T-helper 1 cell treated with Interleukin-12 subunit alpha and Interleukin-12 subunit beta and Interleukin-4 antibody, amounts not matched to agents 30 μg/mL and 1 μg/mL, for 36 hours (primary cell): Measurements from ENCODE around the gene PPP1R3A.

ENCODE experiments used
- H3K27ac Mint-ChIP-seq: one replicate; pipeline ENCODE4 v1.8.0; 2021; ENCODE audit warnings: mild to moderate bottlenecking, mixed read lengths
- H3K27me3 Mint-ChIP-seq: one replicate; pipeline ENCODE4 v1.8.0; 2021; ENCODE audit warnings: low read depth, mixed read lengths
- H3K36me3 Mint-ChIP-seq: one replicate; pipeline ENCODE4 v1.8.0; 2021; ENCODE audit warnings: low read depth, mixed read lengths
- H3K4me1 Mint-ChIP-seq: one replicate; pipeline ENCODE4 v1.8.0; 2021; ENCODE audit warnings: low read depth, mixed read lengths
- H3K4me3 Mint-ChIP-seq: one replicate; pipeline ENCODE4 v1.8.0; 2021; ENCODE audit warnings: mild to moderate bottlenecking, moderate library complexity, mixed read lengths
- H3K9me3 Mint-ChIP-seq: one replicate; pipeline ENCODE4 v1.8.0; 2021; ENCODE audit warnings: mixed read lengths

Gene PPP1R3A

DNA sequence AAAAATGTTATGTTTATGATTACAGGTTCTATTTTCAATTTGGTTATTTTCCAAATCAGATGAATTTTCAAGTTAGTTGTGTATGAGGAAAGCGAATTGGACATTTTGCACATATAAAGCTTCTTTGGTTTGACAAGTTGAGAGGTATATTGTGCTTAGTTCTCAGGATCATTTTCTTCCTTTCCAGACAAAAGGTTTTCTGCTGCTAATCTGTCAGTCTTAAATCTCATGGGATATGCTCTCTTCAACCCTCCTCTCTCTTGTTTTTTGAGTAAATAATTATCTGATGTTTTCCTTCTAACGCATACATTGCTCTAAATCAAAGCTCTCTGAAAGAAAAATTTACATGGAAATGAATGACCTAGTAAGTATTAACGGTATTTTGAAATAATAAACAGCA lies 77.9 kb downstream of the PPP1R3A start:
- Mint-ChIP-seq H3K9me3 (no peaks in the 10 kb centered on the region), H3K27me3 (no peaks in the 10 kb centered on the region), H3K36me3 (no peaks in the 10 kb centered on the region), H3K4me1 (no peaks in the 10 kb centered on the region), H3K4me3 (no peak overlapping the region), H3K27ac (no peak overlapping the region)

DNA sequence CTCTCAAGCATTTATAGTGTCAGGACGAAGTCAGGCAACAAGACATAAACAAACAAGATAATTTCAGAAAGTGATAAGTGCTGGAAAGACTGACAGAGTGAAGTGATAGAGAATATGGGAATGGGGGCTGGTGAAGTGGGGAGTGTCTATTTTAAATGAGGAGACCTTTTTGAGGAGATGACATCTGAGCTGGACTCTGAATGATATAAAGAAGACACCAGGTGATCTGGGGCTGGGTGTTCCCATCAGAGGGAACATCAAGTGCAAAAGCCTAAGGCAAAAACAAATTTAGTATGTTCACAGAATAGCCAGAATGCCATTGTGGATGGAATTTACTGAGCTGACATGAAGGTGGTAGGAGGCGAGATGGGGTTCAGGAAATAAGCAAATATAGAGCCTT lies 83.4 kb downstream of the PPP1R3A start:
- Mint-ChIP-seq H3K9me3 (no peaks in the 10 kb centered on the region), H3K27ac (no peak overlapping the region), H3K4me3 (no peak overlapping the region), H3K36me3 (no peaks in the 10 kb centered on the region), H3K27me3 (no peaks in the 10 kb centered on the region), H3K4me1 (no peaks in the 10 kb centered on the region)

- H3K9me3 Mint-ChIP-seq, result no peaks in the 10 kb centered on the region
- H3K36me3 Mint-ChIP-seq, result no peaks in the 10 kb centered on the region
- H3K27ac Mint-ChIP-seq, result no peak overlapping the region
- no peak overlapping the region for H3K4me3 Mint-ChIP-seq
- H3K4me1 Mint-ChIP-seq, result no peaks in the 10 kb centered on the region
- no peaks in the 10 kb centered on the region for H3K27me3 Mint-ChIP-seq
Measured at GRCh38 chr7:113832196-113832745, 86.5 kb downstream of the PPP1R3A start.

DNA sequence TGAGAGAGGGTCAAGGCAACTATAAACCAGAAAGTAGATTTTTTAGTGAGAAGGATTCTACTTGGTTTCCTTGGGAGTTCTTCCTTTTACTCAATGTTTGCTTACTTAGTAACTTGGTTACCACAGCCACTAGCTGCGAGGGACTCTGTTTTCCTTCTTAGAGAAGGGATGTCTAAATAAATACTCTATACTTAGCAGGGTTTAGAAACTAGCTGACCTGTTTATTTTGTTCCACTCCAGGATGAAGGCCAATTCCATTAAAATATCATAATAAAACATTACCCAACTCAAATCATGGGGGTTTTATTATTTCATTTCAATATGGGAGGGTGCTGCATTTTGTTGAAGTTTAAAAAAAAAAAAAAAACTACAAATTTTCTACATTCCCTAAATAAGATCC lies 87.3 kb downstream of the PPP1R3A start:
- Mint-ChIP-seq H3K27ac (no peak overlapping the region), H3K4me1 (no peaks in the 10 kb centered on the region), H3K4me3 (no peak overlapping the region), H3K36me3 (no peaks in the 10 kb centered on the region), H3K9me3 (no peaks in the 10 kb centered on the region), H3K27me3 (no peaks in the 10 kb centered on the region)

- Mint-ChIP-seq H3K4me3 (no peak overlapping the region), H3K36me3 (no peaks in the 10 kb centered on the region), H3K4me1 (no peaks in the 10 kb centered on the region), H3K27me3 (no peaks in the 10 kb centered on the region), H3K27ac (no peak overlapping the region), H3K9me3 (no peaks in the 10 kb centered on the region)
Measured at GRCh38 chr7:113828581-113828980, 90.2 kb downstream of the PPP1R3A start.
